H1 (cell line): ENCODE data around the gene WDR5. TPM values are rescaled to one million over a fixed set of nuclear protein-coding genes. Genes with fewer than 3 reads are reported as not detected.

Source experiments
- CTCF ChIA-PET: fragments of 300-600 bp; sonication (Branson Sonifier 250); formaldehyde crosslinking; loops from one replicate; lab custom pipeline; 2021; ENCODE audit not compliant: partially characterized antibody; lab: Charles Lee
- POLR2A ChIA-PET: fragments of 300-600 bp; sonication (Branson Sonifier 250); formaldehyde crosslinking; loops from one replicate; lab custom pipeline; 2021; ENCODE audit warnings: inconsistent platforms; ENCODE audit not compliant: partially characterized antibody; lab: Charles Lee
- DNase-seq, 2 experiments: peaks; one replicate each; pipeline versions ENCODE4 v3.0.0 to v3.0.0-alpha.2; 2010 to 2022; ENCODE audit warnings: low spot score in 2 of 2, low read depth in 1 of 2, mixed read lengths in 1 of 2
- FAIRE-seq: peaks from 2 replicates; lab custom pipeline; 2011; peaks lifted over from hg19 to GRCh38; lab: Jason Lieb, UNC
- H2AFZ ChIP-seq: 2 replicates; pipeline ENCODE4 v1.8.1; 2012; ENCODE audit warnings: low read length, inconsistent platforms
- H2AK5ac ChIP-seq: 2 replicates; pipeline ENCODE4 v1.6.1; 2013; ENCODE audit warnings: low read depth, low read length
- H2BK120ac ChIP-seq: replicated peaks from 2 replicates; pipeline ENCODE3; 2013; ENCODE audit warnings: low read depth, low read length, inconsistent platforms
- H2BK12ac ChIP-seq: 2 replicates; pipeline ENCODE4 v1.6.1; 2013; ENCODE audit warnings: low read depth, low read length
- H2BK15ac ChIP-seq: 2 replicates; pipeline ENCODE4 v1.6.1; 2013; ENCODE audit warnings: low read length
- H2BK20ac ChIP-seq: 2 replicates; pipeline ENCODE4 v1.6.1; 2013; ENCODE audit warnings: low read length
- H2BK5ac ChIP-seq: 2 replicates; pipeline ENCODE4 v1.6.1; 2013; ENCODE audit warnings: low read depth, low read length
- H3K14ac ChIP-seq: 2 replicates; pipeline ENCODE4 v1.6.1; 2013; ENCODE audit warnings: inconsistent platforms; ENCODE audit not compliant: insufficient read length
- H3K18ac ChIP-seq: 2 replicates; pipeline ENCODE4 v1.6.1; 2013; ENCODE audit warnings: low read length; ENCODE audit errors: extremely low read depth
- H3K23ac ChIP-seq: 2 replicates; pipeline ENCODE4 v1.6.1; 2013; ENCODE audit warnings: inconsistent platforms; ENCODE audit not compliant: insufficient read length
- H3K23me2 ChIP-seq: 2 replicates; pipeline ENCODE4 v1.6.1; 2013; ENCODE audit warnings: low read depth, low read length
- H3K27ac ChIP-seq: 2 replicates; pipeline ENCODE4 v1.6.1; 2011; ENCODE audit warnings: low read depth, low read length, inconsistent platforms
- H3K27me3 ChIP-seq, 4 experiments: replicated peaks in 1 of 4; 1 replicate in 1 of 4; 2 replicates in 3 of 4; pipeline versions ENCODE4 v1.6.1 to v1.8.1; 2011 to 2013; ENCODE audit warnings: low read length in 3 of 4, mild to moderate bottlenecking in 3 of 4, inconsistent platforms in 2 of 4, mixed read lengths in 2 of 4, moderate library complexity in 1 of 4; ENCODE audit not compliant: control insufficient read depth in 3 of 4, insufficient read depth in 3 of 4; ENCODE audit errors: extremely low read depth in 1 of 4
- H3K36me3 ChIP-seq, 4 experiments: 2 replicates each; pipeline versions ENCODE4 v1.6.1 to v1.8.1; 2011 to 2013; ENCODE audit warnings: mild to moderate bottlenecking in 4 of 4, low read length in 3 of 4, moderate library complexity in 2 of 4, control low read depth in 1 of 4, inconsistent platforms in 1 of 4; ENCODE audit not compliant: insufficient read depth in 4 of 4, control insufficient read depth in 2 of 4
- H3K4ac ChIP-seq: replicated peaks from 2 replicates; pipeline ENCODE3; 2013; ENCODE audit warnings: low read length, low read depth, mixed read lengths, inconsistent platforms; ENCODE audit not compliant: insufficient read length
- H3K4me1 ChIP-seq, 4 experiments: replicated peaks in 1 of 4; 1 replicate in 1 of 4; 2 replicates in 3 of 4; pipeline versions ENCODE4 v1.6.1 to v1.8.1; 2011 to 2013; ENCODE audit warnings: low read length in 3 of 4, inconsistent platforms in 2 of 4, mixed read lengths in 1 of 4; ENCODE audit not compliant: insufficient read depth in 4 of 4, control insufficient read depth in 3 of 4
- H3K4me2 ChIP-seq, 2 experiments: 2 replicates each; pipeline versions ENCODE4 v1.6.1 to v1.8.1; 2011 to 2013; ENCODE audit warnings: low read depth in 2 of 2, low read length in 2 of 2, control low read depth in 1 of 2, inconsistent platforms in 1 of 2, mild to moderate bottlenecking in 1 of 2; ENCODE audit not compliant: insufficient read depth in 1 of 2
- H3K4me3 ChIP-seq, 4 experiments: fragments of 200-600, 300-600 bp in 1 of 4; sonication (generic), shearing (Covaris generic), sonication (Bioruptor Twin) in 1 of 4; 2 replicates each; pipeline versions ENCODE4 v1.5.1 to v1.8.1; 2011 to 2016; ENCODE audit warnings: low read length in 4 of 4, low read depth in 3 of 4, control low read depth in 2 of 4, inconsistent platforms in 2 of 4, mild to moderate bottlenecking in 2 of 4, mixed read lengths in 1 of 4, moderate library complexity in 1 of 4; ENCODE audit not compliant: insufficient read depth in 2 of 4; ENCODE audit errors: extremely low read depth in 1 of 4
- H3K56ac ChIP-seq: replicated peaks from 2 replicates; pipeline ENCODE3; 2013; ENCODE audit warnings: low read depth, mild to moderate bottlenecking, mixed read lengths, low read length, inconsistent platforms; ENCODE audit not compliant: insufficient read length
- H3K79me1 ChIP-seq: 2 replicates; pipeline ENCODE4 v1.6.1; 2013; ENCODE audit warnings: low read depth, low read length, control low read depth
- H3K79me2 ChIP-seq, 2 experiments: 2 replicates each; pipeline versions ENCODE4 v1.6.1 to v1.8.1; 2012 to 2013; ENCODE audit warnings: low read length in 2 of 2, mild to moderate bottlenecking in 2 of 2, inconsistent platforms in 1 of 2; ENCODE audit not compliant: insufficient read depth in 2 of 2, control insufficient read depth in 1 of 2
- H3K9ac ChIP-seq, 4 experiments: replicated peaks in 1 of 4; 1 replicate in 1 of 4; 2 replicates in 3 of 4; pipeline versions ENCODE4 v1.6.1 to v1.8.1; 2011 to 2013; ENCODE audit warnings: low read depth in 3 of 4, low read length in 3 of 4, control low read depth in 2 of 4, mild to moderate bottlenecking in 2 of 4, moderate library complexity in 2 of 4, inconsistent platforms in 1 of 4; ENCODE audit errors: extremely low read depth in 1 of 4
- H3K9me3 ChIP-seq, 2 experiments: 2 replicates each; pipeline versions ENCODE4 v1.6.1 to v1.8.1; 2012 to 2013; ENCODE audit warnings: mild to moderate bottlenecking in 2 of 2, moderate library complexity in 2 of 2, control low read depth in 1 of 2, inconsistent platforms in 1 of 2, low read depth in 1 of 2, low read length in 1 of 2, mixed read lengths in 1 of 2; ENCODE audit not compliant: insufficient read depth in 2 of 2
- H4K20me1 ChIP-seq, 2 experiments: replicated peaks in 1 of 2; 2 replicates each; pipeline versions ENCODE3 to v1.8.1; 2011 to 2013; ENCODE audit warnings: inconsistent platforms in 2 of 2, low read length in 2 of 2, mild to moderate bottlenecking in 1 of 2; ENCODE audit not compliant: insufficient read depth in 2 of 2, control insufficient read depth in 1 of 2
- H4K5ac ChIP-seq: 2 replicates; pipeline ENCODE4 v1.6.1; 2013; ENCODE audit warnings: low read length, low read depth, mixed read lengths, inconsistent platforms; ENCODE audit not compliant: insufficient read length
- H4K8ac ChIP-seq: 2 replicates; pipeline ENCODE4 v1.8.0; 2013; ENCODE audit warnings: mild to moderate bottlenecking, moderate library complexity, low read length, inconsistent platforms; ENCODE audit not compliant: insufficient read depth; ENCODE audit errors: extremely low read depth
- H4K91ac ChIP-seq: replicated peaks from 2 replicates; pipeline ENCODE3; 2013; ENCODE audit warnings: low read length, mixed read lengths, inconsistent platforms; ENCODE audit not compliant: insufficient read length
- CEBPB ChIP-seq: IDR thresholded peaks from 2 replicates; pipeline ENCODE4 v1.6.1; 2012; ENCODE audit warnings: low read depth, low read length
- NRF1 ChIP-seq: IDR thresholded peaks from 2 replicates; pipeline ENCODE4 v1.6.1; 2011; ENCODE audit warnings: mild to moderate bottlenecking, low read depth, low read length, improper control_type of control experiment
- RAD21 ChIP-seq, 2 experiments: IDR thresholded peaks in 1 of 2; conservative IDR thresholded peaks in 1 of 2; 2 replicates each; pipeline ENCODE4 v1.6.1; 2011; ENCODE audit warnings: low read depth in 2 of 2, low read length in 2 of 2, improper control_type of control experiment in 1 of 2, inconsistent platforms in 1 of 2, mild to moderate bottlenecking in 1 of 2, moderate library complexity in 1 of 2
- SIN3A ChIP-seq, 2 experiments: IDR thresholded peaks in 1 of 2; conservative IDR thresholded peaks in 1 of 2; 2 replicates each; pipeline ENCODE4 v1.6.1; 2011 to 2012; ENCODE audit warnings: low read length in 2 of 2, improper control_type of control experiment in 1 of 2, low read depth in 1 of 2, mild to moderate bottlenecking in 1 of 2
- SIRT6 ChIP-seq: IDR thresholded peaks from one replicate; pipeline ENCODE4 v1.7.1; 2012; ENCODE audit warnings: low read length, inconsistent platforms
- WGBS, 2 experiments: shearing (Covaris generic) in 1 of 2; methylation state at CpG; one replicate each; pipeline versions ENCODE4 v1.1.6 to v1.1.7; 2013 to 2015; ENCODE audit warnings: low lambda C conversion rate in 2 of 2, mixed read lengths in 2 of 2, inconsistent platforms in 1 of 2, low coverage in 1 of 2, missing lambda C conversion rate in 1 of 2; ENCODE audit not compliant: insufficient replicate concordance in 2 of 2, insufficient coverage in 1 of 2, insufficient read length in 1 of 2; ENCODE audit errors: extremely low coverage in 1 of 2, missing lambda C conversion rate in 1 of 2; 5-methylcytosine and 5-hydroxymethylcytosine counted together
- polyA plus RNA-seq, 7 experiments: library from polyadenylated mRNA; depleted of rRNA in 3 of 7; stranded (reverse) in 5 of 7; unstranded in 2 of 7; fragments of >200 nt in 5 of 7; fragments of 200-250 nt in 2 of 7; gene quantifications; 1 replicate in 5 of 7; 2 replicates in 1 of 7; 4 replicates in 1 of 7; pipeline versions ENCODE4 v1.2.1 to v1.2.3, GENCODE V29; 2011 to 2013; ENCODE audit warnings: missing spikeins in 2 of 7, mixed read lengths in 2 of 7
- total RNA-seq: library from RNA; stranded (reverse); fragmentation: NEBNext Ultra II Directional; extraction: Animal tissue kit (Norgen Biotek cat#: 25700); gene quantifications from 2 replicates; pipeline ENCODE4 v1.2.1, GENCODE V29; 2021
- TF ChIP-seq, protein P1 (sequence below): IDR thresholded peaks from 2 replicates; pipeline ENCODE4 v1.6.1; 2012; ENCODE audit warnings: low read length, inconsistent platforms

The WDR5 gene
- total and polyA plus RNA-seq, 2 of the 8 experiments (the other 6 are each of a cell fraction or from before 2014, with no cell fraction given): 38.4 to 68.1 TPM

DNA sequence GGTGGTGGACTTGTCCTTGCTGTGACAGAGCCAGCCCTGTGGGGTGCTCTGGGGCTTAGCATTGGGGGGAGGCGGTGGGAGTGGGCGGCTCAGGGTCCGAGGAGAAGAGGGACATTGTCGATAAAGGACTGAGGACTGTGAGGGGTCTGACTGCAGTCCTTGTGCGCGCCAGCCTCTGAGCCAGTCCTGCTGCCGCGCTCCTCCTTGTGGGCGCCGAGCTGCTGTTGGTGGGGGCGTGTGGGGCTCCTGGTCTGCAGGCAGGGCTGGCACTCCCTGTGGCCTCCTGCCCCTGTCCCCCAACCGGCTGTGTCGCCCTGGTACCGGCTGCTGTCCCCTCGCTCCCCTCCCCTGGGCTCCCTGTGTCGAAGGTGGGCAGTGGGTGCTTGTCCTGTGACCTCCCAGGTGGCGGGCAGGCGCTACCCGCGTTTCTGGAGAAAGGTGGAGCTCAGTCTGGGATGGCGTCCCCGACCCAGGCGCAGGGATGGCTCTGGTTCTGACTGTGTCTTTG lies 21.6 kb downstream of the WDR5 start:
- Histone ChIP-seq H4K20me1 (peaks cover 6 to 27% of the 10 kb centered on the region in 2 experiments), H3K27ac (no peak overlapping the region), H4K5ac (no peak overlapping the region), H2BK5ac (no peak overlapping the region), H2AK5ac (no peak overlapping the region), H3K79me2 (no peaks in the 10 kb centered on the region), H2AFZ (no peak overlapping the region), H2BK120ac (no peak overlapping the region), H3K36me3 (peaks cover 29 to 61% (median 50%) of the 10 kb centered on the region in 4 experiments), H3K9me3 (no peaks in the 10 kb centered on the region), H3K4ac (no peak overlapping the region), H3K4me2 (no peak overlapping the region), H3K4me1 (no peaks in the 10 kb centered on the region), H2BK12ac (no peak overlapping the region), H3K9ac (no peak overlapping the region), H3K18ac (no peak overlapping the region), H4K8ac (no peak overlapping the region), H2BK20ac (no peak overlapping the region), H3K79me1 (peaks cover 6% of the 10 kb centered on the region), H3K27me3 (no peaks in the 10 kb centered on the region), H3K23ac (no peak overlapping the region), H3K14ac (no peak overlapping the region), H3K4me3 (no peak overlapping the region), H2BK15ac (no peak overlapping the region), H3K56ac (no peak overlapping the region), H3K23me2 (no peaks in the 10 kb centered on the region), H4K91ac (no peak overlapping the region)
- ChIA-PET POLR2A (interaction anchor here (1.6 to 1.7 kb wide), 2 partner anchors 11 to 19 kb away, joined by 4 to 8 read pairs; no protein-coding TSS in a partner anchor), CTCF (interaction anchor here (0.7 to 1.5 kb wide), 3 partner anchors 10 to 285 kb away, joined by 3 to 4 read pairs (median 3); no protein-coding TSS in a partner anchor)
- WGBS, 2 experiments: 94% methylated on average over 17 of the region's 23 CpGs; no CpG with 5 or more reads in 1 of the 2 experiments
- FAIRE-seq (no peak), DNase-seq (no peak)
- no peak for TF ChIP-seq CEBPB
- TF ChIP-seq, protein P1, sequence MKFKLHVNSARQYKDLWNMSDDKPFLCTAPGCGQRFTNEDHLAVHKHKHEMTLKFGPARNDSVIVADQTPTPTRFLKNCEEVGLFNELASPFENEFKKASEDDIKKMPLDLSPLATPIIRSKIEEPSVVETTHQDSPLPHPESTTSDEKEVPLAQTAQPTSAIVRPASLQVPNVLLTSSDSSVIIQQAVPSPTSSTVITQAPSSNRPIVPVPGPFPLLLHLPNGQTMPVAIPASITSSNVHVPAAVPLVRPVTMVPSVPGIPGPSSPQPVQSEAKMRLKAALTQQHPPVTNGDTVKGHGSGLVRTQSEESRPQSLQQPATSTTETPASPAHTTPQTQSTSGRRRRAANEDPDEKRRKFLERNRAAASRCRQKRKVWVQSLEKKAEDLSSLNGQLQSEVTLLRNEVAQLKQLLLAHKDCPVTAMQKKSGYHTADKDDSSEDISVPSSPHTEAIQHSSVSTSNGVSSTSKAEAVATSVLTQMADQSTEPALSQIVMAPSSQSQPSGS: no peak
- no peak for TF ChIP-seq SIRT6
- no peak for TF ChIP-seq SIN3A (conservative IDR thresholded peaks at IDR 0.05 in 1 of 2, IDR thresholded peaks at IDR 0.05 in 1 of 2; ENCODE audit: low read depth in 1 of 2, low read length in 2 of 2)
- TF ChIP-seq RAD21 (IDR thresholded peaks at IDR 0.05 in 1 of 2, conservative IDR thresholded peaks at IDR 0.05 in 1 of 2; ENCODE audit: low read depth in 2 of 2, low read length in 2 of 2): no peak
- no peak for TF ChIP-seq NRF1
